HG03139 (cell line): ENCODE data around the gene COL23A1.

ENCODE experiments used
- ATAC-seq: cut with Tn5 transposase; IDR thresholded peaks from one replicate; pipeline ENCODE4 v1.9.1; 2021; ENCODE audit not compliant: unreplicated experiment

The COL23A1 gene

GRCh38 chr5:178478370-178478769 lies 111.8 kb downstream of the COL23A1 start:
- no peak for ATAC-seq

GRCh38 chr5:178477802-178478201 lies 112.4 kb downstream of the COL23A1 start:
- ATAC-seq = no peak

GRCh38 chr5:178476972-178477754 lies 113.0 kb downstream of the COL23A1 start:
- no peak for ATAC-seq

- ATAC-seq = no peak
Measured at GRCh38 chr5:178476531-178476930, 113.7 kb downstream of the COL23A1 start.

- no peak for ATAC-seq
Measured at GRCh38 chr5:178475422-178475821, 114.8 kb downstream of the COL23A1 start.

GRCh38 chr5:178474562-178475184 lies 115.5 kb downstream of the COL23A1 start:
- no peak for ATAC-seq

- ATAC-seq = no peak
Measured at GRCh38 chr5:178473854-178474253, 116.3 kb downstream of the COL23A1 start.

GRCh38 chr5:178472138-178472537 lies 118.1 kb downstream of the COL23A1 start:
- no peak for ATAC-seq

GRCh38 chr5:178471711-178472110 lies 118.5 kb downstream of the COL23A1 start:
- ATAC-seq = no peak

GRCh38 chr5:178470760-178471025 lies 119.5 kb downstream of the COL23A1 start:
- no peak for ATAC-seq

GRCh38 chr5:178469975-178470759 lies 120.0 kb downstream of the COL23A1 start:
- no peak for ATAC-seq

GRCh38 chr5:178469011-178469974 lies 120.9 kb downstream of the COL23A1 start:
- no peak for ATAC-seq

- no peak for ATAC-seq
Measured at GRCh38 chr5:178468196-178468685, 122.0 kb downstream of the COL23A1 start.

- ATAC-seq = no peak
Measured at GRCh38 chr5:178467568-178468195, 122.5 kb downstream of the COL23A1 start.

- ATAC-seq = no peak
Measured at GRCh38 chr5:178467205-178467567, 123.0 kb downstream of the COL23A1 start.

- no peak for ATAC-seq
Measured at GRCh38 chr5:178466342-178466741, 123.9 kb downstream of the COL23A1 start.

- no peak for ATAC-seq
Measured at GRCh38 chr5:178465861-178466288, 124.3 kb downstream of the COL23A1 start.

GRCh38 chr5:178465228-178465860 lies 124.8 kb downstream of the COL23A1 start:
- no peak for ATAC-seq

- no peak for ATAC-seq
Measured at GRCh38 chr5:178464431-178465048, 125.7 kb downstream of the COL23A1 start.
